ENCODE measurements around the gene UFM1.

UFM1 gene

GRCh38 chr13:38384171-38384570 lies 34.5 kb downstream of the UFM1 start:
- no peak for TF ChIP-seq CTCF (IDR thresholded peaks at IDR 0.05; ENCODE audit: extremely low read depth, missing control alignments)
- no peak for DNase-seq (ENCODE audit: low spot score)

GRCh38 chr13:38385153-38385891 lies 35.7 kb downstream of the UFM1 start:
- TF ChIP-seq CTCF (IDR thresholded peaks at IDR 0.05; ENCODE audit: extremely low read depth, missing control alignments), result no peak
- no peak for DNase-seq (ENCODE audit: low spot score)

DNA sequence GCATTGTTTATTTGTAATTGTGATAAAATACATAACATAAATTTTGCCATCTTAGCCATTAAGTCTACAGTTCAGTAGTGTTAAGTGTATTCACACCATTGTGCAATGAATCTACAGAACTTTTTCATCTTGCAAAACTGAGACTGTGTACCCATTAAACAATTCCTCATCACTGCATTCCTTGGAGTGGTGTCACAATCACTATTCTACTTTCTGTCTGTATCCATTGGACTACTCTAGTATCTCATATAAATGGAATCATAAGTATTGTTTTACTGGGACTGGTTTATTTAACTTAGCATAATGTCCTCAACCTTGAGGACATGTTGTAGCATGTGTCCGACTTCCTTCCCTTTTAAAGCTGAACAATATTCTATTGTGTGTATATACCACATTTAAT lies 36.8 kb downstream of the UFM1 start:
- DNase-seq (ENCODE audit: low spot score), result no peak
- no peak for TF ChIP-seq CTCF (IDR thresholded peaks at IDR 0.05; ENCODE audit: extremely low read depth, missing control alignments)

GRCh38 chr13:38391341-38391740 lies 41.7 kb downstream of the UFM1 start:
- TF ChIP-seq CTCF (IDR thresholded peaks at IDR 0.05; ENCODE audit: extremely low read depth, missing control alignments), result no peak
- no peak for DNase-seq (ENCODE audit: low spot score)

- TF ChIP-seq CTCF (IDR thresholded peaks at IDR 0.05; ENCODE audit: extremely low read depth, missing control alignments), result no peak
- DNase-seq (ENCODE audit: low spot score), result no peak
These were observed 45.3 kb downstream of the UFM1 start for GRCh38 chr13:38394777-38395496.

- no peak for DNase-seq (ENCODE audit: low spot score)
- TF ChIP-seq CTCF (IDR thresholded peaks at IDR 0.05; ENCODE audit: extremely low read depth, missing control alignments), result no peak
These were observed 45.8 kb downstream of the UFM1 start for GRCh38 chr13:38395497-38395788.

DNA sequence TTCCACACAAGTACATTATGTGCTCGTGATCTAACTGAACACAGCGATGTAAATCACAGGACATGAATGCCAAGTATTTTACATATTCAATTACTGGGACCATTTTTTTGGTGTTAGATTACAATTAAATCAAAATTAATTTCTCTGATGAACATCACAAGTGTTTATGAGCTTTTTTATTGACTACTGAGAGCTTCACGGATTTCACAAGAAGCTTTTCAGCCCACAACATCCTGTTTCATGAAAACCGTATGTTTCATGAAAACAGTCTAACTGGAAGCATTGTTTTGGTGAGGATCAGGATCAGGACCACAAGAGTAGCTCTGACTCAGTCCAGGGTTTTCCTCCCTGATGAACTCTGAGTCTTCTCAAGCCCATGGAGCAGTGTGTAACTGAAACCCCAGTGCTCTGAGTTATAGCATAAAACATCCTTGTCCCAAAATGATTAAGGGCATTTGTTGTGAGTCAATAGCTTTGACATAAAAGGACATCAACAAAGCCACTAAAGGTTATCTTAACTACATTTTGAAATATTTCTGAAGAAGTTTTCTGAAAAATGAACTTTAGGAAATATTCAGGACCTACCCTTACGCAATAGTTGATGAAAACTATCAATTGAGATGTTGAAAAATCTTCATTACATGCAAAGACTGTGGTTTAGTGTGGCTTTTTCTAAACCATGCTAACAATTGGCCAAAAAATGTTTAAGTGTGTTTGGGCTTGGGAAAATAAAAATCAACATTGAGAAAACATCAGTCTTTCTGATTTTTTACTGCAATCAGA lies 49.3 kb downstream of the UFM1 start:
- DNase-seq (ENCODE audit: low spot score), result no peak
- TF ChIP-seq CTCF (IDR thresholded peaks at IDR 0.05; ENCODE audit: extremely low read depth, missing control alignments), result no peak
